ENCODE measurements around the gene SCGB1D1. TPM values are rescaled to one million over a fixed set of nuclear protein-coding genes. Genes with fewer than 3 reads are reported as not detected.
"Not testable (repeated sequence)": the region's sequence is repeated elsewhere in the genome, so short reads cannot be mapped to it uniquely, and the experiment has no call there.

The SCGB1D1 gene
- total and polyA plus RNA-seq, 9 donors: not detected

GRCh38 chr11:62193952-62194351 lies 3.9 kb downstream of the SCGB1D1 start:
- Histone ChIP-seq H3K4me3 (ENCODE audit: low read length) (no peak overlapping the region), H3K27me3 (ENCODE audit: control insufficient read depth, insufficient read depth, low read length) (peaks cover 5% of the 10 kb centered on the region), H3K36me3 (ENCODE audit: control insufficient read depth, insufficient read depth, low read length) (no peaks in the 10 kb centered on the region), H3K4me1 (ENCODE audit: control insufficient read depth, insufficient read depth, low read length) (no peaks in the 10 kb centered on the region), H3K9me3 (replicated peaks; ENCODE audit: control insufficient read depth, low read depth, low read length) (no peaks in the 10 kb centered on the region), H3K27ac (ENCODE audit: low read length) (no peak overlapping the region)
- WGBS (ENCODE audit: insufficient coverage): 53% methylated on average over 4 of the region's 4 CpGs
- no peak for DNase-seq

GRCh38 chr11:62195010-62195409 lies 5.0 kb downstream of the SCGB1D1 start:
- not testable (repeated sequence) for H3K36me3 ChIP-seq (ENCODE audit: control insufficient read depth, insufficient read depth, low read length); H3K27ac ChIP-seq (ENCODE audit: low read length); H3K27me3 ChIP-seq (ENCODE audit: control insufficient read depth, insufficient read depth, low read length); H3K9me3 ChIP-seq (replicated peaks; ENCODE audit: control insufficient read depth, low read depth, low read length); H3K4me1 ChIP-seq (ENCODE audit: control insufficient read depth, insufficient read depth, low read length); DNase-seq; H3K4me3 ChIP-seq (ENCODE audit: low read length)
- 0% methylated on average over 1 of the region's 9 CpGs for WGBS (ENCODE audit: insufficient coverage)

- Histone ChIP-seq H3K36me3 (ENCODE audit: control insufficient read depth, insufficient read depth, low read length) (no peaks in the 10 kb centered on the region), H3K27me3 (ENCODE audit: control insufficient read depth, insufficient read depth, low read length) (no peaks in the 10 kb centered on the region), H3K4me1 (ENCODE audit: control insufficient read depth, insufficient read depth, low read length) (no peaks in the 10 kb centered on the region), H3K4me3 (ENCODE audit: low read length) (no peak overlapping the region), H3K27ac (ENCODE audit: low read length) (no peak overlapping the region), H3K9me3 (replicated peaks; ENCODE audit: control insufficient read depth, low read depth, low read length) (no peaks in the 10 kb centered on the region)
- no peak for DNase-seq
- 53% methylated on average over 5 of the region's 7 CpGs for WGBS (ENCODE audit: insufficient coverage)
These were observed 5.9 kb downstream of the SCGB1D1 start for GRCh38 chr11:62195945-62196344.

- H3K4me3 ChIP-seq (ENCODE audit: low read length); H3K9me3 ChIP-seq (replicated peaks; ENCODE audit: control insufficient read depth, low read depth, low read length); H3K36me3 ChIP-seq (ENCODE audit: control insufficient read depth, insufficient read depth, low read length); H3K27ac ChIP-seq (ENCODE audit: low read length); DNase-seq; H3K27me3 ChIP-seq (ENCODE audit: control insufficient read depth, insufficient read depth, low read length); H3K4me1 ChIP-seq (ENCODE audit: control insufficient read depth, insufficient read depth, low read length): not testable (repeated sequence)
- WGBS (ENCODE audit: insufficient coverage): no CpG with 5 or more reads among the region's 2 CpGs
These were observed 7.4 kb downstream of the SCGB1D1 start for GRCh38 chr11:62197400-62197799.

GRCh38 chr11:62201376-62201775 lies 11.4 kb downstream of the SCGB1D1 start:
- Histone ChIP-seq H3K27ac (ENCODE audit: low read length) (no peak overlapping the region), H3K27me3 (ENCODE audit: control insufficient read depth, insufficient read depth, low read length) (peaks cover 8% of the 10 kb centered on the region), H3K9me3 (replicated peaks; ENCODE audit: control insufficient read depth, low read depth, low read length) (no peaks in the 10 kb centered on the region), H3K36me3 (ENCODE audit: control insufficient read depth, insufficient read depth, low read length) (no peaks in the 10 kb centered on the region), H3K4me1 (ENCODE audit: control insufficient read depth, insufficient read depth, low read length) (no peaks in the 10 kb centered on the region), H3K4me3 (ENCODE audit: low read length) (no peak overlapping the region)
- no peak for DNase-seq
- 75% methylated on average over 2 of the region's 2 CpGs for WGBS (ENCODE audit: insufficient coverage)

- Histone ChIP-seq H3K4me1 (ENCODE audit: control insufficient read depth, insufficient read depth, low read length) (no peaks in the 10 kb centered on the region), H3K4me3 (ENCODE audit: low read length) (no peak overlapping the region), H3K36me3 (ENCODE audit: control insufficient read depth, insufficient read depth, low read length) (no peaks in the 10 kb centered on the region), H3K27ac (ENCODE audit: low read length) (no peak overlapping the region), H3K9me3 (replicated peaks; ENCODE audit: control insufficient read depth, low read depth, low read length) (no peaks in the 10 kb centered on the region), H3K27me3 (ENCODE audit: control insufficient read depth, insufficient read depth, low read length) (peaks cover 8% of the 10 kb centered on the region)
- DNase-seq: no peak
- WGBS (ENCODE audit: insufficient coverage): 52% methylated on average over 5 of the region's 6 CpGs
These were observed 12.9 kb downstream of the SCGB1D1 start for GRCh38 chr11:62202910-62203309.

GRCh38 chr11:62204430-62204829 lies 14.4 kb downstream of the SCGB1D1 start:
- Histone ChIP-seq H3K4me1 (ENCODE audit: control insufficient read depth, insufficient read depth, low read length) (no peaks in the 10 kb centered on the region), H3K36me3 (ENCODE audit: control insufficient read depth, insufficient read depth, low read length) (no peaks in the 10 kb centered on the region), H3K4me3 (ENCODE audit: low read length) (no peak overlapping the region), H3K27me3 (ENCODE audit: control insufficient read depth, insufficient read depth, low read length) (peaks cover 8% of the 10 kb centered on the region), H3K27ac (ENCODE audit: low read length) (no peak overlapping the region), H3K9me3 (replicated peaks; ENCODE audit: control insufficient read depth, low read depth, low read length) (no peaks in the 10 kb centered on the region)
- WGBS (ENCODE audit: insufficient coverage): 67% methylated on average over 1 of the region's 5 CpGs
- no peak for DNase-seq

GRCh38 chr11:62205441-62205840 lies 15.4 kb downstream of the SCGB1D1 start:
- Histone ChIP-seq H3K4me1 (ENCODE audit: control insufficient read depth, insufficient read depth, low read length) (no peaks in the 10 kb centered on the region), H3K36me3 (ENCODE audit: control insufficient read depth, insufficient read depth, low read length) (no peaks in the 10 kb centered on the region), H3K27ac (ENCODE audit: low read length) (no peak overlapping the region), H3K4me3 (ENCODE audit: low read length) (no peak overlapping the region), H3K27me3 (ENCODE audit: control insufficient read depth, insufficient read depth, low read length) (peaks cover 8% of the 10 kb centered on the region), H3K9me3 (replicated peaks; ENCODE audit: control insufficient read depth, low read depth, low read length) (no peaks in the 10 kb centered on the region)
- no peak for DNase-seq
- WGBS (ENCODE audit: insufficient coverage): 90% methylated on average over 4 of the region's 7 CpGs

GRCh38 chr11:62206276-62207066 lies 16.5 kb downstream of the SCGB1D1 start:
- H3K9me3 ChIP-seq (replicated peaks; ENCODE audit: control insufficient read depth, low read depth, low read length); H3K4me3 ChIP-seq (ENCODE audit: low read length); H3K4me1 ChIP-seq (ENCODE audit: control insufficient read depth, insufficient read depth, low read length); DNase-seq; H3K27ac ChIP-seq (ENCODE audit: low read length); H3K36me3 ChIP-seq (ENCODE audit: control insufficient read depth, insufficient read depth, low read length); H3K27me3 ChIP-seq (ENCODE audit: control insufficient read depth, insufficient read depth, low read length): not testable (repeated sequence)
- WGBS (ENCODE audit: insufficient coverage): 97% methylated on average over 6 of the region's 12 CpGs

- no peak overlapping the region for H3K27ac ChIP-seq (ENCODE audit: low read length)
- H3K9me3 ChIP-seq (replicated peaks; ENCODE audit: control insufficient read depth, low read depth, low read length): no peaks in the 10 kb centered on the region
- H3K36me3 ChIP-seq (ENCODE audit: control insufficient read depth, insufficient read depth, low read length): no peaks in the 10 kb centered on the region
- WGBS (ENCODE audit: insufficient coverage): 66% methylated on average over 4 of the region's 4 CpGs
- DNase-seq: no peak
- no peaks in the 10 kb centered on the region for H3K4me1 ChIP-seq (ENCODE audit: control insufficient read depth, insufficient read depth, low read length)
- no peak overlapping the region for H3K4me3 ChIP-seq (ENCODE audit: low read length)
- H3K27me3 ChIP-seq (ENCODE audit: control insufficient read depth, insufficient read depth, low read length): peaks cover 4% of the 10 kb centered on the region
These were observed 18.7 kb downstream of the SCGB1D1 start for GRCh38 chr11:62208785-62209144.
